Lower leg skin (tissue), 4 donors: ENCODE results near the gene TTC12. TPM values are rescaled to one million over a fixed set of nuclear protein-coding genes. Genes with fewer than 3 reads are reported as not detected.

ENCODE experiments used
- DNase-seq, 2 donors: peaks; one replicate each; pipeline ENCODE4 v3.0.0-alpha.2; 2019; ENCODE audit warnings: low spot score in 2 of 2
- H3K4me3 ChIP-seq: fragments of 200-600 bp; sonication (generic); 2 replicates; pipeline ENCODE4 v1.5.1; 2017; ENCODE audit warnings: mild to moderate bottlenecking, low read depth; ENCODE audit not compliant: poor library complexity, severe bottlenecking
- CTCF ChIP-seq, 3 donors: fragments of 450-650 bp; IDR thresholded peaks; one replicate each; pipeline ENCODE4 v1.5.1; 2016; ENCODE audit warnings: antibody characterized with exemption in 3 of 3, mild to moderate bottlenecking in 3 of 3, moderate library complexity in 2 of 3
- POLR2A ChIP-seq, 2 donors: fragments of 450-650 bp; IDR thresholded peaks; one replicate each; pipeline ENCODE4 v1.6.1; 2016 to 2017; ENCODE audit warnings: antibody characterized with exemption in 2 of 2, mild to moderate bottlenecking in 1 of 2, moderate library complexity in 1 of 2
- WGBS, 2 donors: methylation state at CpG; one replicate each; pipeline ENCODE4 v1.1.5; 2018; 5-methylcytosine and 5-hydroxymethylcytosine counted together
- intact Hi-C: fragments of 100-400 bp; cut with DNase I; formaldehyde crosslinking; loops from one replicate; pipeline ENCODE4 v1.15.0; 2023; ENCODE audit warnings: low total_unique reads
- total RNA-seq, 4 donors: library from RNA; depleted of rRNA; stranded (reverse); fragments of >200 nt; gene quantifications; one replicate each; pipeline ENCODE4 v1.1.0, GENCODE V29; 2016

Gene TTC12
- total RNA-seq, 4 donors from 2014 or later, result 14.5 to 48.2 (median 21.9) TPM

GRCh38 chr11:113275602-113276001 is 38.8 kb upstream of the TTC12 start:
- no peak for DNase-seq
- intact Hi-C loops, result no loop called here

DNA sequence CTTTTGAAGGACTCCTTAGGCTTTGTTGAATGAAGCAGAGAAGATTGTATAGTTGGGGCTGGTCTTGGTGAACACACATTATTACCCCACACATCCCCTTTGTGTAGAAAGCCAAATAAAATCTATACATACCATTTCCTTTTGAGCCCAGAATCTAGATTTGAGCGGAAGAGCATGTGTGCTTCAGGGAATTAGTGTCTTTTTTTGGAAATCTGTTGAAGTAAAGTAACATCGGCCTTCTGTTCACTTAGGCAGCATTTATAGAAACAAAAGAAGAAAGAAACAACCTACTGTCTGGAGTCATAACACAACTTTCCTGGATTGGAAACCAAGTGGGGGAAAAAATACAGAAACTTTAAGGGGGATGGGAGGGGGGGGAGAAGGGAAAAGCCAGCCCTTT is 37.9 kb upstream of the TTC12 start:
- 89 to 94% methylated on average over 2 of the region's 2 CpGs for WGBS, 2 donors
- DNase-seq, result no peak
- intact Hi-C loops, result no loop called here
- H3K4me3 ChIP-seq, result no peak overlapping the region
- TF ChIP-seq POLR2A (IDR thresholded peaks at IDR 0.05) (no peak), CTCF (IDR thresholded peaks at IDR 0.05) (no peak)

More at GRCh38 chr11:113275602-113276001, 38.8 kb upstream of the TTC12 start:
- TF ChIP-seq POLR2A (IDR thresholded peaks at IDR 0.05) (no peak), CTCF (IDR thresholded peaks at IDR 0.05) (no peak)
- no peak overlapping the region for H3K4me3 ChIP-seq
- 86 to 87% methylated on average over 7 of the region's 7 CpGs for WGBS, 2 donors

DNA sequence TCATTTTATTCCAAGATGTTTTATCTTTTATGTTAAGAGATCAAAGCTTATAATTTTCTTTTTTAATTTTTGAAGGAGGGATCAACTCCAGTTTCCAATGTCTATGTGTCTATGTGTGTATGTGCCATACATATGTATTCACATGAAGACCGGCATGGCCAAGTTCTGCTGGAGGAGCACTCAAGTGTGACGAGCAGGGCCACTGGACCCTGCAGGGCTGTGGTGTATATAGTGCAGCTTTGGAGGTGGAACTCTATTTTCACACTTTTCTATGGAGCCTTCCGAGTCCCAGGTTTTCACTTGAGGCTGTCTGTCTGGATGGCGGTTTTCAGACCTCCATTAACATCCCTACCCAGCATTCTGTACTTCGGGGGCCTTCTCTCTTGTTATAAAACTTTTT is 36.5 kb upstream of the TTC12 start:
- TF ChIP-seq POLR2A (IDR thresholded peaks at IDR 0.05) (no peak), CTCF (IDR thresholded peaks at IDR 0.05) (no peak)
- H3K4me3 ChIP-seq, result no peak overlapping the region
- DNase-seq, result peak in 1 of 2 donors; percentile 17
- intact Hi-C loops, result no loop called here
- 92 to 98% methylated on average over 5 of the region's 5 CpGs for WGBS, 2 donors

GRCh38 chr11:113278481-113278880 is 35.9 kb upstream of the TTC12 start:
- DNase-seq, result peak in 1 of 2 donors; percentile 14
- TF ChIP-seq CTCF (IDR thresholded peaks at IDR 0.05) (no peak), POLR2A (IDR thresholded peaks at IDR 0.05) (no peak)
- WGBS, 2 donors, result 90 to 93% methylated on average over 9 of the region's 9 CpGs
- intact Hi-C loops, result no loop called here
- H3K4me3 ChIP-seq, result no peak overlapping the region

- TF ChIP-seq CTCF (IDR thresholded peaks at IDR 0.05), result no peak
- no peak for TF ChIP-seq POLR2A (IDR thresholded peaks at IDR 0.05)
- intact Hi-C loops, result no loop called here
- 76 to 86% methylated on average over 4 of the region's 4 CpGs for WGBS, 2 donors
- peak in 1 of 2 donors; percentile 31 for DNase-seq
- no peak overlapping the region for H3K4me3 ChIP-seq
These were observed 35.5 kb upstream of the TTC12 start for GRCh38 chr11:113278925-113279324.

GRCh38 chr11:113279591-113279990 is 34.8 kb upstream of the TTC12 start:
- DNase-seq, result peak in 1 of 2 donors; percentile 79
- H3K4me3 ChIP-seq, result no peak overlapping the region
- TF ChIP-seq POLR2A (IDR thresholded peaks at IDR 0.05) (no peak), CTCF (IDR thresholded peaks at IDR 0.05) (no peak)
- 79 to 80% methylated on average over 3 of the region's 3 CpGs for WGBS, 2 donors
- intact Hi-C loops, result no loop called here
